Left kidney (tissue), 2 donors: ENCODE data around the gene AFAP1. TPM values are rescaled to one million over a fixed set of nuclear protein-coding genes. Genes with fewer than 3 reads are reported as not detected.

Source experiments
- DNase-seq: peaks from one replicate; pipeline ENCODE4 v3.0.0-alpha.2; 2013
- polyA plus RNA-seq: library from polyadenylated mRNA; unstranded; fragments of 120-200 nt; gene quantifications from one replicate; pipeline ENCODE4 v1.2.1, GENCODE V29; 2013; ENCODE audit not compliant: insufficient read length

Gene AFAP1
- polyA plus RNA-seq, 1 donor: 21.7 TPM

- DNase-seq: no peak
Measured at GRCh38 chr4:7756561-7757355, 182.9 kb downstream of the AFAP1 start.

GRCh38 chr4:7756071-7756470 lies 183.6 kb downstream of the AFAP1 start:
- no peak for DNase-seq

- DNase-seq: no peak
Measured at GRCh38 chr4:7755561-7755960, 184.1 kb downstream of the AFAP1 start.

- no peak for DNase-seq
Measured at GRCh38 chr4:7754565-7755262, 184.9 kb downstream of the AFAP1 start.

GRCh38 chr4:7753931-7754465 lies 185.7 kb downstream of the AFAP1 start:
- DNase-seq: no peak

- DNase-seq: no peak
Measured at GRCh38 chr4:7753271-7753670, 186.4 kb downstream of the AFAP1 start.

- DNase-seq: no peak
Measured at GRCh38 chr4:7752649-7753048, 187.0 kb downstream of the AFAP1 start.

- no peak for DNase-seq
Measured at GRCh38 chr4:7750972-7751371, 188.7 kb downstream of the AFAP1 start.

GRCh38 chr4:7750523-7750922 lies 189.1 kb downstream of the AFAP1 start:
- DNase-seq: no peak

GRCh38 chr4:7747566-7747965 lies 192.1 kb downstream of the AFAP1 start:
- no peak for DNase-seq

- no peak for DNase-seq
Measured at GRCh38 chr4:7747062-7747385, 192.6 kb downstream of the AFAP1 start.

- DNase-seq: no peak
Measured at GRCh38 chr4:7746351-7747061, 193.2 kb downstream of the AFAP1 start.

- DNase-seq: no peak
Measured at GRCh38 chr4:7745301-7745885, 194.3 kb downstream of the AFAP1 start.

- no peak for DNase-seq
Measured at GRCh38 chr4:7744142-7744804, 195.4 kb downstream of the AFAP1 start.

GRCh38 chr4:7742807-7743280 lies 196.8 kb downstream of the AFAP1 start:
- DNase-seq: no peak

GRCh38 chr4:7741946-7742806 lies 197.5 kb downstream of the AFAP1 start:
- DNase-seq: no peak

GRCh38 chr4:7740866-7741525 lies 198.7 kb downstream of the AFAP1 start:
- DNase-seq: no peak

GRCh38 chr4:7739918-7740865 lies 199.5 kb downstream of the AFAP1 start:
- DNase-seq: no peak
